Kidney epithelial cell (primary cell): ENCODE results near the gene COMMD2. TPM values are rescaled to one million over a fixed set of nuclear protein-coding genes. Genes with fewer than 3 reads are reported as not detected.

Experiments
- DNase-seq: peaks from one replicate; pipeline ENCODE4 v3.0.0-alpha.2; 2010; ENCODE audit warnings: low read depth
- H3K27me3 ChIP-seq: 2 replicates; pipeline ENCODE4 v1.6.0; 2011; ENCODE audit warnings: low read length; ENCODE audit not compliant: control insufficient read depth, insufficient read depth
- H3K36me3 ChIP-seq: 2 replicates; pipeline ENCODE4 v1.5.1; 2011; ENCODE audit warnings: low read length; ENCODE audit not compliant: control insufficient read depth, insufficient read depth
- H3K4me3 ChIP-seq: 2 replicates; pipeline ENCODE4 v1.5.1; 2011; ENCODE audit warnings: low read depth, mild to moderate bottlenecking, control low read depth, low read length
- total RNA-seq: library from RNA; depleted of rRNA; stranded (reverse); fragments of >200 nt; gene quantifications from 2 replicates; pipeline ENCODE4 v1.2.3, GENCODE V29; 2015
- TF ChIP-seq, protein P1 (sequence below): IDR thresholded peaks from 2 replicates; pipeline ENCODE4 v1.5.1; 2011; ENCODE audit warnings: mild to moderate bottlenecking, moderate library complexity, low read length, control low read depth, inconsistent platforms; ENCODE audit not compliant: insufficient read depth, poor library complexity, severe bottlenecking

COMMD2 gene
- total RNA-seq, 1 donor from 2014 or later: 31.9 TPM

DNA sequence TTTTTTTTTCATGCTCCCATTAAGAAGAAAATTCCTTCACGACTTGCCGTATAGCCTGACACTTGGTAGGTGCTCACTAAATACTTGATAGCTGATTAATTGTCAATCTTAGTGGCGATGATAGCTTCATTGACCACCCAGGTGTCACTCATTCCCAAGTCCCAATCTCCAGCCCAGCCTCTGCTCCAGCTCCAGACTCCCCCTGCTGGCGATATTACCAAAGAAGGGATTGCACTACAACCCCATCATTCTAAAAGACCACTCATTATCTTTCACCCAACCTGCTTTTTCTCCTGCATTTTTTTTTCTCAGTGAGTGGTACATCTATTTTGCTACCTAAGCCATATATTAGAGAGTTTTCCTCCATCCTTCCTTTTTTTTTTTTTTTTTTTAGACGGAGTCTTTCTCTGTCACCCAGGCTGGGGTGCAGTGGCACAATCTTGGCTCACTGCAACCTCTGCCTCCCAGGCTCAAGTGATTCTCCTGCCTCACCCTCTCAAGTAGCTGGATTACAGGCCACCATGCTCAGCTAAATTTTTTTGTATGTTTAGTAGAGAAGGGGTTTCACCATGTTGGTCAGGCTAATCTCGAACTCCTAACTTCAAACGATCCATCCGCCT, 19.5 kb upstream of the COMMD2 start:
- Histone ChIP-seq H3K36me3 (no peaks in the 10 kb centered on the region), H3K4me3 (no peak overlapping the region), H3K27me3 (no peaks in the 10 kb centered on the region)
- TF ChIP-seq, protein P1, sequence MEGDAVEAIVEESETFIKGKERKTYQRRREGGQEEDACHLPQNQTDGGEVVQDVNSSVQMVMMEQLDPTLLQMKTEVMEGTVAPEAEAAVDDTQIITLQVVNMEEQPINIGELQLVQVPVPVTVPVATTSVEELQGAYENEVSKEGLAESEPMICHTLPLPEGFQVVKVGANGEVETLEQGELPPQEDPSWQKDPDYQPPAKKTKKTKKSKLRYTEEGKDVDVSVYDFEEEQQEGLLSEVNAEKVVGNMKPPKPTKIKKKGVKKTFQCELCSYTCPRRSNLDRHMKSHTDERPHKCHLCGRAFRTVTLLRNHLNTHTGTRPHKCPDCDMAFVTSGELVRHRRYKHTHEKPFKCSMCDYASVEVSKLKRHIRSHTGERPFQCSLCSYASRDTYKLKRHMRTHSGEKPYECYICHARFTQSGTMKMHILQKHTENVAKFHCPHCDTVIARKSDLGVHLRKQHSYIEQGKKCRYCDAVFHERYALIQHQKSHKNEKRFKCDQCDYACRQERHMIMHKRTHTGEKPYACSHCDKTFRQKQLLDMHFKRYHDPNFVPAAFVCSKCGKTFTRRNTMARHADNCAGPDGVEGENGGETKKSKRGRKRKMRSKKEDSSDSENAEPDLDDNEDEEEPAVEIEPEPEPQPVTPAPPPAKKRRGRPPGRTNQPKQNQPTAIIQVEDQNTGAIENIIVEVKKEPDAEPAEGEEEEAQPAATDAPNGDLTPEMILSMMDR: peak; percentile 78
- no peak for DNase-seq

DNA sequence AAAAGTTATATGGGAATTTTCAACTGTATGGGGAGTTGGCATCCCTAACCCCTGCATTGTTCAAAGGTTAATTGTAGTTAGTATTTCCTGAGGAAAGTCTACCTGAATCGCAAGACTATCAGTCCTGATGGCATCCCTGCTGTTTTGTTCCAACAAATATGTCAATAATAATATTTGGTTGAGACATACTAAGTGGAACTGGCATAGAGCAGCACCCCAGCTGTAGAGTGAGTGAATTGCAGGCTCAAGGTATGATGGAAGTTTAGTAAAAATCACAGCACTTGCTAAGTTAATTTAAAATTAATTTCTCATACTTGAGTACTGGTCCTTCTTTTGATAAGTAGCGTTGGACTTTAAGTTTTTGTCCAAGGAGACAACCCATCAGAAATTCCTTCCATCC, 18.0 kb upstream of the COMMD2 start:
- no peaks in the 10 kb centered on the region for H3K36me3 ChIP-seq
- H3K27me3 ChIP-seq: no peaks in the 10 kb centered on the region
- no peak overlapping the region for H3K4me3 ChIP-seq
- no peak for DNase-seq
- TF ChIP-seq, protein P1: no peak

DNA sequence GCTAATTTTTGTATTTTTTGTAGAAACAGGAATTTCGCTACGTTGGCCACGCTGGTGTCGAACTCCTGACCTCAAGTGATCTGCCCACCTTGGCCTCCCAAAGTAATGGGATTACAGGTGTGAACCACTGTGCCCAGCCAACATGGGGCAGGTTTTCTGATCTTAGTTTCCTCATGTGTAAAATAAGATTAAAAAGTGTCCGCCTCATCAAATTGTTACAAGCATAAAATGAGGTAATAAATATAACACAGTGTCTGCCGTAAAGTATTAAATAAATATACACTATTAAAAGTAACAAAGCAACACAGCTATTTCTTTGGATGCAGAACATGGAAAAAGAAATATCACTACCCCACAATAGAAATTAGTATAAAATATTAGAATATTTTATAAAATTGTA, 16.4 kb upstream of the COMMD2 start:
- TF ChIP-seq, protein P1: no peak

DNA sequence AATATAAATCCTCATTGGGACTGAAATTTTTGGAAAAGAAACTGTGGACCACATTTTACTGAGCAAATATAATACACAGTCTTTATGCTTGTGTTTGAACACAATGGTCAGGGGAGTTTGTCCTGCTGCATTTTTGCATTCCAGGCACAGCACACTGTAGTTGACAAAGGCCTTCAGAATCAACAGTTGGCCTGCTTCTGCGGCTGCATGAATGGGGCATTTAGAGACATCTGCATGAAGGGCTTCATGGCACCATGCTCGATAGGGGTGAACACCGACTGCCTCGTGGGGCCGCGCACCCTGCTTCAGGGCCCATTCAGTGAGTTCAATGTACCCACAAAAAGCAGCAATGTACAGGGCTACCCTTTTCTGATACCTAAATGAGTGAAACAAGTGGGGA, 15.4 kb upstream of the COMMD2 start:
- no peak for DNase-seq
- TF ChIP-seq, protein P1: no peak
- H3K27me3 ChIP-seq: no peaks in the 10 kb centered on the region
- no peak overlapping the region for H3K4me3 ChIP-seq
- H3K36me3 ChIP-seq: no peaks in the 10 kb centered on the region

More for the DNA sequence above, 16.4 kb upstream of the COMMD2 start:
- no peaks in the 10 kb centered on the region for H3K27me3 ChIP-seq
- H3K36me3 ChIP-seq: no peaks in the 10 kb centered on the region
- DNase-seq: no peak
- H3K4me3 ChIP-seq: no peak overlapping the region

- H3K27me3 ChIP-seq: no peaks in the 10 kb centered on the region
- H3K4me3 ChIP-seq: no peak overlapping the region
- DNase-seq: no peak
- TF ChIP-seq, protein P1: peak; percentile 59
- no peaks in the 10 kb centered on the region for H3K36me3 ChIP-seq
Observed at GRCh38 chr3:149765762-149766334, 13.6 kb upstream of the COMMD2 start.

GRCh38 chr3:149764302-149764701, 12.0 kb upstream of the COMMD2 start:
- TF ChIP-seq, protein P1: no peak
- Histone ChIP-seq H3K36me3 (no peaks in the 10 kb centered on the region), H3K27me3 (no peaks in the 10 kb centered on the region), H3K4me3 (no peak overlapping the region)
- DNase-seq: no peak
